Femur (tissue), 1 donor: Measurements from ENCODE around the gene FLACC1.

Experiments used
- DNase-seq: peaks from one replicate; pipeline ENCODE4 v3.0.0-alpha.2; 2017

Gene FLACC1

DNA sequence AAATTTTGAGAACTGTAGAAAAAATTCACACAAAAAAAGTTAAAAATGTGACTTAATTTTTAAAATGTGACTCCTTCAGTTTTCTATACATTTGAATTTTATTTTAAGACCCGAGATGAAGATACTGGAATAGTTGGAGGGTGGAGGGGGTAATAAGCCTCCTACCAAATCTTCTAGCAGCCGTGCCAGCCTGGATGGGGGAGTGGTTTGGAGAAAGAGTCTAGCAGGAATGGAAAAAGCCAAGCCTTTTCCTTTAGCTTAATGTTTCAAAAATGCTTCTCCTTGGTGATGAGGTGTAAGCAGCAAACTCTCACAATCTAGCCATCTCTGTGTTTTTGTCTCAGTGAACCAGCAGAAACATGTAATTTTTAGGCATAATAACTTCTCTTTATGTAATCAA lies 82.1 kb downstream of the FLACC1 start:
- peak; percentile 67 for DNase-seq

DNA sequence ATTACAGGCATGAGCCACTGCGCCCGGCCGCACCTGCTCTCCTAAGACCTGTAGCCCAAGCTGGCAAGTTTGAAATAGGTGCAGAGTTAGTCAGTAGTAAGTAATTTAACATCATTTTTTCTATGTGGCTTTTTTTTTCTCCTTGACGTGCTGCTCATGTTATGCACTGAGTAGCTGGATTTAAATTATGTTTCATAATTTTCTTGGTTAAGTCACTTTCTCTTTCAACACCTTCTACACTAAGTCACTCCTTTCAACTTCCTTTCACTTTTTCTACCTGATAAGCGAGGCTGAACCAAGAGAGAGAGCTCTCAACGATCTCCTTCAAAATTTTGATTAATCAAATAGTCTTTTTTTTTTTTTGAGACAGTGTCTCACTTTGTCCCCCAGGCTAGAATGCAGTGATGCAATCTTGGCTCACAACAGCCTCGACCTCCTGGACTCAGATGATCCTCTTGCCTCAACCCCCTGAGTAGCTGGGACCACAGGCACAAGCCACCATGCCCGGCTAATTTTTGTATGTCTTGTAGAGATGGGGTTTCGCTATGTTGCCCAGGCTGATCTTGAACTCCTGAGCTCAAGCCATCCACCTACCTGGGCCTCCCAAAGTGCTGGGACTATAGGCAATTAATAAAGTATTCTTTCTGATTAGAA lies 83.7 kb downstream of the FLACC1 start:
- DNase-seq: no peak

DNA sequence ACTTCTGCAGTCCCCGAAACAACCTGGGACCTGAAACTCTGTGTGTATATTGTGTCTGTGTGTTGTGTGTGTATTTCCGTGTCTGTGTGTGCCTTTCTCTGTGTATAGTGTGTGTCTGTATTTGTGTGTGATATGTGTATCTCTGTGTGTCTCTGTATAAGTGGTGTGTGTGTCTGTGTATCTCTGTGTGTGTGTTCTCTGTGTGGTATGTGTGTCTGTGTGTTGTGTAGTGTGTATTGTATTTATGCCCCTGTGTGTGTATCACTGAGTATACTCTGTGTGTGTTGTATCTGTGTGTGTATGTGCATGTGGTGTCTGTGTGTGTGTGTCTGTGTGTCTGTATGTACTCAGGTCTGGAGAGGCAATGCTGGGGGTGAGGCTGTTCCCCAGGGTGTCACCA lies 85.2 kb downstream of the FLACC1 start:
- no peak for DNase-seq

DNA sequence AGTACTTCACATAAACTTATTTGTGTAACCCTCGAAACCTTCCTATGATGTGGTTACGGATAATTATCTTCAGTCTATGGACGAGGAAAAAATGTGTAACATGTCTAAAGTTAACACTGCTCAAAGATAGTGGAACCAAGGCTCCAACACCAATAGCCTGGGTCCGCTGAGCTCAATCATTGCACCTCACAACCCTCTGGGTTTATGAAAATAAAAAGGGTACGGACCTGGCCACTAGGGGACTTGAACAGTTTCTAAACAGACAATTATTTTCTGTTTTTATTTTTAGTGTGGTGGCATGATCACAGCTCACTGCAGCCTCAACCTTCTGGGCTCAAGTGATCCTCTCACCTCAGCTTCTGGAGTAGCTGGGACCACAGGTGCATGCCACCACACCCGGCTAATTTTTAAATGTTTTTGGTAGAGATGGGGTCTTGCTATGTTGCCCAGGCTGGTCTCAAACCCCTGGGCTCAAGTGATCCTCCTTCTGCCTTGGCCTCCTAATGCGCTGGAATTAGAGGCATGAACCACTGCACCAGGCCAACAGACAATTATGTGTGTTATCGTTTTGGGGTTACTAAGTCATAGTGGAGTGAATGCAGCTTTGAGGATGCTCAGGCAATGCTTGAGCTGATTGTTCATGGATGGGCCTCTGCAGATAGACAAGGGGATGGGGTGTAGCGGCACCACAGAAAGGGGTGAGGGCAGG lies 86.7 kb downstream of the FLACC1 start:
- no peak for DNase-seq

DNA sequence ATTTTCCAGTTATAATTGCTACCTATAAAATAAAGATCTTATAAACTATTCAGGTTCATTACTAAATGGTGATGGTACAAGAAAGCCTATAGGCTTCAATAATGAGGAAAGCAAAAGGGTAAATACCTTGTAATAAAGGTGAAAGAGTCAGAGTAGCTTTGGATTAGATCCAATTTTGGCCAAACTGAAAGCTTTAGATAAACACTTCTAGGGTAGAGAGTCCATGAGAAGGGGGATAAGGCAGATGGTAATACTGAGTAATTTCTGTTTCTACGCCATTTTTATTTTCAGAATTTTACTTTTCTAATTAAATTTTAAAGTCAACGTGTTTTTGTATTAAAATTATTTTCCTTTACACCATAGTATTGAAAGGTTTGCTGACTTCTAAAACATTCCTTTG lies 87.4 kb downstream of the FLACC1 start:
- DNase-seq: no peak

DNA sequence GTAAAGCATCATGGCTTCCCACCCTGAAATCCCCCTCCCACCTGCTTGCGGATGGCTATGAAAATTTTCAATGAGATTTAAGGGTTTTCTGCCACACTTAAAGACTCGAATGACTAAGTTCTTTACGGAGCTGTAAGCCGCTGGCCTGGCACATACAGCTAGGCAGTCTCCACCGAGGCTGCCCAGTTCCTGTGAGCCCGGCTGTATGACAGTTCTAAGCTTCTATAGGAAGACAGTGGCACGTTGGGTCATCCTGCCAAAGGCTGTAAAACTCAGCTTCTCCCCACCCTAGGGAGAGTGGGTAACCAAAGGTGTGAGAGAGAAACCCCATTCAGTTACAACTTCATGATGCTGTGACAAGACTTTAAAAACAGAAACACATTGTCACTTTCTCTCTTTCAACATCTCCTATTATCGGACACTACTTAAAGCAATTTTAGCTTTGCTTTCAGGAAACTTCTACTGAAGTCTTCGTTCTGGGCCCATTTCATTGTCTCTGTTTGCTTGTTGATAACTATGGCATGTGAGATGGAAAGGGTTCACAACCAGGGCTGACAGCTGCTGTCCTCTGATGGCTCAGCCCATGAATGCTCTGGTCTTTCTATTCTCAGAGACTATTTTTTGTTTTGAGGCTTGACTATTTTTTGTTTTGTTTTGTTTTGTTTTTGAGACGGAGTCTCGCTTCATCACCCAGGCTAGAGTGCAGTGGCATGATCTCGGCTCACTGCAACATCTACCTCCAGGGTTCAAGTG lies 89.7 kb downstream of the FLACC1 start:
- no peak for DNase-seq

DNA sequence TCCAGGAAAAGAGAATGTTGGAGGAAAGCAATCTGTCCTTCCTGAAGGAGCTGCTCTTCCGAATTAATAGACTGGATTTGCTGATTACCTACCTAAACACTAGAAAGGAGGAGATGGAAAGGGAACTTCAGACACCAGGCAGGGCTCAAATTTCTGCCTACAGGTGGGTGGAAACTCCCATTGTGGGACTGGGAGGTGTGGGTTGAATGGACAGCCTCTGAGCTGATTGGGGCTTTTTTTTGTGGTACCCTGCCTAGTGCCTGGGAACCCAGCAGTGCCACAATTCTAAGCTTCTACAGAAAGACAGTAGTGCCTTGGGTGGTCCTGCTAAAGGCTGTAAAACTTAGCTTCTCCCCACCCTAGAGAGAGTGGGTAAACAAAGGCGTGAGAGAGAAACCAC lies 90.5 kb downstream of the FLACC1 start:
- DNase-seq: no peak

DNA sequence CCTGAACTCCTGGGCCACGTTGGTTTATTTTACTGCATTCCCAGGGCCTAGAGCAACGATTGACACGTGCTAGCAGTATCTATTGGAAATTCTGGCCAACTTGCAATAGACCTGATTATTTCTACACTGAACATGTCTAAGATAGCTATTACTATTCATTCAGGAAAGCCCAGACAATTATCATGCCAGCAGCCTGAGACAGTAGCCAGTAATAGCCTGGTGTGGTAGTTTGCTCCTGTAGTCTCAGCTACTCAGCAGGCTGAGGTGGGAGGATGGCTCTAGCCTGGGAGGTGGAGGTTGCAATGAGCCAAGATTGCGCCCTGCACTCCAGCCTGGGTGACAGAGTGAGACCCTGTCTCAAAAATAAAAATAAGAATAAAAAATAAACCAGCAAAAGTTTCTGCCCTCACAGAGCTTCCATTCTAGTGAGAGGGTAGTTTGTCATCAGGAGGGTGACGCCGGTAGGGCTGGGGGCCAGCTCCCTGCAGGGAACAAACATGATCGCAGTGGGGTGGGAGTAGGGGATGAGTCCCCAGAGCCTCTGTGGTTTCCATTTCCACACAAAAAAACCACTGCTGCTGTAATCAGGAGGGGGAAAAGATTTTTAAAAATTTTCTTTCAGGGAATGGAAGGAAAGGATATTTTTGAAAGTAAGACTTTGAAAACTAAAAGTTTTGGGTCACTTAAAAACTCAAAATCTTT lies 92.5 kb downstream of the FLACC1 start:
- DNase-seq: no peak

DNA sequence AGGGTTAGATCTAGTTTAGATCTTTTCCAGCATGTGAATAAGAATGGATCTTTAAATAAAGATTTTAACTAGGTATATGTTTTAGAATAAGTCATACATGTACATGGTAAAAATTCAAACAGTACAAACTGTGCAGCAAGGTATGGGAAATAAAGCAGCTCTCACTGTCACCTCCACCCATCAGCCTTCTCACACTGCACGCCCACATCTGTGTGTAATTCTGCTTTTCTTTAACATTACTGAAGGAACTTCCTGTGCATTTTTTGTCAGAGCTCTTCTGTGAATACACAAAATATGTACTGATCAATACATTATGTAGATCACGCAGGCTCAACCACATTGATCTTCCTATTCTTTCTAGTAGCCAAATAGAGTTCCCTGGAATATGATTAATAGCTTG lies 93.4 kb downstream of the FLACC1 start:
- no peak for DNase-seq

DNA sequence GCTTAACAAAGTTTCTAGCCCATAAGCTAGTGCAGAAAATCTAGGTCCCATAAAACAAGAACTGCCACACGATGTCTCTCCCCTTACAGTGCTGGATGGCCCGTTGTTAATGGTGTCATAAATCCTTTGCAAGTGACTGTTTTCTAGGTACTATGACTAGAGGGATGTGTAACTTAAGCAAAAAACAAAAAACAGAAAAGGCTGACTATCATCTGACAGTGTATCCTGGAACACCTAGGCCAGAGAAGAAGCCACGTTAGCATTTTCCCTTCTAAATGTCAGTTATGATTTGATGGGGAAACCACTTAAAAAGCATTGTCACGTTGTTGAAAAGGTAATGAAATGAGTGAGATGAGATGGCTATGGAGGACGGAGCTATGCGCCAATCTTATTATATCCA lies 94.4 kb downstream of the FLACC1 start:
- no peak for DNase-seq

DNA sequence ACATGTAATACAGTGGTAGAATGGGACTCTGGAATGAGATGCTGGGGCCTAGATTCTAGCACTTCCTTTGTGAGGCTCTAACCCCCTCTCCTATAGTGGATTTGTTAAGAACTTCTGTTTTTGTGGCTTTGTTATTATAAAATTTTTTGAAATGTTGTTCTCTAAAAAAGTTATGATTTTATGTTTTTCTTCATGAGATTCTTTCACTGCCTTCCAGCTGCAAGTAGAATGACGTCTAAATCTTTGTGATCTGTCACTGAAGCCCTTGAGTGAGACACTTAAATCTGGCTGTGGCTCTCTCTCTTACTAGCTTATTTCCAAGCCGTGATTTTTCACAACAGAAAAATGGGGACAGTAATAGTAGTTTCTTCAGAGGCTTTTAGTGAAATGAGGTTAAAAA lies 95.2 kb downstream of the FLACC1 start:
- no peak for DNase-seq

DNA sequence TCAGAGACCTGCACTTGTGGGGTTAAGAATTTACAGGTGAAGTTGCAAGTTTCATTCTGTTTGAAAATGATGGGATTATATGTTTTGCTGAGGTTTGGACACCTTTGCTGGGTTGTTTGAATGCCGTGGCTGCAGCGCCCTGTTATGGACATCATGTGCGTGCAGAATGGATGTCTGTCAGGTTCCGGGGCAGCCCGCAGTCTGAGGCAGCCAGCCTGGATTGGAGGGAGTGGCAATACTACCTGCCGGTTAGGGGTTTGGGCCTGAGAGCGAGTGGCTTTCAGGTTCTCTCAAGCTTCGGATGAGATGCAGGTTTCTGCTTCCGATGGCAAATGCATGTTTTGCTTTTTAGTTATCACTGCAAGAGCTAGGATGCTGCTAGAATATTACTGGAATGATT lies 95.7 kb downstream of the FLACC1 start:
- DNase-seq: no peak

DNA sequence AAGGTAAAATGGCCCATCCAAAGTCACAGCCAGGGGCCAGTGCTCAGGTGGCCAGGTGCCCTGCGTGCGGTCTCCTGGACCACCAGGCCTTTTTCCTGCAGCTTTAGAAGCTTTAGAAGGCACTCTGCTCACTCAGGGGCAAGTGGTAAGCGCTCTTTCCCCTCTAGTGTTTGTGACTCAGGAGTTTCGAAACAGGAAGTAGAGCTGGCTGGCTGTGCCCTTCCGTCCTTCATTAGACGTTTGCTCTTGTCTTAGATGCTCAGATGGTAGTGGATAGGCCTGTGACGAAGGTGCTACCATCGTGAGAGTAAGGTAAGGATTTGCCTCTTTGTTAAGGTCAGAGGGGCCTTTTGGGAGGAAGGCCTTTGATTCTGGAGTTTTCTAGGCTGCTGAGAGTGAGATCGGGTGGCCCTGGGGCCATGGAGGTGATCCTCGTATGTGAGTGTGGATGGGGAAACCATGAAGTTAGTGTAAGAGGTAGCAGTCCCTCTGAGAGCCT lies 96.8 kb downstream of the FLACC1 start, which contains the start of gene CASP8:
TSS of gene CASP8 (plus strand) at position 235 of the 499 bp plus-strand sequence. CDS start 5,951 bp downstream, outside the sequence.
- no peak for DNase-seq

DNA sequence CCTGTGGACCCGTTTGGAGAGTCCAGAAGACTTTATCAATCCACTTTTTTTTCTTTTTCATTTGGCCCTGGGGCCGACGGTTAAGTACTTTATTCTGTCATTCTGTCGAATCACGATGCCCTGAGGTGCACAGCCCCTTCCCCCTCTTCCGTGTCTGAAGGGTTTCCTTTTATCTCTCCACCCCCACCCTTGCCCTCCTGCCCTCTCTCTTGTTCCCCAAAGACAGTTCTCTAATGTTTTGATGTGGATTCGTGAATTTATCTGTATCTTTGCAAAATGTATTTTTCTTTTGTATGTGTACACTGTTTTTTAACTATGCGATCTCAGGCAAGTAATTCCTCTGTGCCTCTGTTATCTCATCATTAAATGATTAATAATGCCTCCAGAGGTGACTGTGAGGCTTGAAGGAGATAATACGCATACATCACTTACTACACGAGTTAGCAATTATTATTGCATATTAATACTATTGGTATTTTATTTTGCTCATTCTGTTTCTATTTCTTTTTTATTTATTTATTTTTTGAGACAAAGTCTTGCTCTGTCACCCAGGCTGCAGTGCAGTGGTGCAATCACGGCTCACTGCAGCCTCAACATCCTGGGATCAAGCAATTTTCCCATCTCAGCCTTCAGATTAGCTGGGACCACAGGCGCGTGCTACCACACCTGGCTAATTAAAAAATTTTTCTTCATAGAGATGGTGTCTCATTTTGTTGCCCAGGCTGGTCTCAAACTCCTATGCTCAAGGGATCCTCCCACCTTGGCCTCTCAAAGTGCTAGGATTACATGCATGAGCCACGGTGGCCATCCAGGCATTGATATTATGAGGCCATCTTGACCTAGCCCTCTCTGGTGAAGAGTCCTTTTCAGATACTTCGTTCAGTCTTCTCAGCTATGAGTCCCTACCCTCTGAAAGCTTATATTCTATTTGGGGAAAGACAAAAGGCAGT lies 98.2 kb downstream of the FLACC1 start:
- no peak for DNase-seq

DNA sequence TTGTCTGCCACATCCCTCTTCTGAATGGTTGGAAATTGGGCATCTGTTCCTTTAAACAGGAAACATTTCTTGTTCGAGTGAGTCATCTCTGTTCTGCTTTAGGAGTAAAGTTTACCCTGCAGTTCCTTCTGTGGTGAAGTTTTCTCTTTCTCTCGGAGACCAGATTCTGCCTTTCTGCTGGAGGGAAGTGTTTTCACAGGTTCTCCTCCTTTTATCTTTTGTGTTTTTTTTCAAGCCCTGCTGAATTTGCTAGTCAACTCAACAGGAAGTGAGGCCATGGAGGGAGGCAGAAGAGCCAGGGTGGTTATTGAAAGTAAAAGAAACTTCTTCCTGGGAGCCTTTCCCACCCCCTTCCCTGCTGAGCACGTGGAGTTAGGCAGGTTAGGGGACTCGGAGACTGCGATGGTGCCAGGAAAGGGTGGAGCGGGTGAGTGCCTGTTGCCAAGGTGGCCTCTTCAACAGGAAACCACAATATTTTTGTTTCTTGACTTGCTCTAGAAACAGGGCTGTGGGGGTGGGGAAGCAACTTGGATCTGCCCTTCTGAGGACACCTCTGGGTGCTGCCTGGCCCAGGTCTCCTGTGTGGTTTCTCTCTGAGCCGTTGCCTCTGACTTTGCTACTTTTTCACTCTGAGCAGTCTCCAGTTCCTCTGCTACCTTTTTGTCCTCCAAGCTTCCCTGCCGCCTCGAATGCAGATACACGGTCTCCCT lies 99.0 kb downstream of the FLACC1 start:
- DNase-seq: peak; percentile 88

DNA sequence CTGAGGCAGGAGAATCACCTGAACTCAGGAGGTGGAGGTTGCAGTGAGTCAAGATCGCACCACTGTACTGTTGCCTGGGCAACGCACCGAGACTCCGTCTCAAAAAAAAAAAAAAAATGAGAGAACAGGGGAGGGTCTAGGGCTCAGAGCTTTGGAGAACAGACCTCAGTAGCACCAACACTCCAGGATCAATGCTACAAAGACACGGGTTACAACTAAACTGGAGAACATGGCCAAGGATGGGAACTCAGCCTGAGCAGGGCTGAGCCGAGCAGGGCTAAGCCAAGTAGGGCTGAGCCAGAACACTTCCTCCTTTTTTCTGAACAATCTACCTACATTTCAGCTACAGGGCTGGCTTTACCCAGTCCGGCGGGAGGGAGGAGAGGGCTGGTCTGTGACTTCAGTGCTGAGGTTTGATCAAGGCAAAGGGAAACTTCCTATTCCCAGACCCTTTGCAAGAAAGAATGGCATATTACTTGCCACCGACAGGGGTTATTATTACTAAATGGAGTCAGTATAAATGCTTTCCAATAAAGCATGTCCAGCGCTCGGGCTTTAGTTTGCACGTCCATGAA lies 99.7 kb downstream of the FLACC1 start:
- DNase-seq: peak; percentile 60

DNA sequence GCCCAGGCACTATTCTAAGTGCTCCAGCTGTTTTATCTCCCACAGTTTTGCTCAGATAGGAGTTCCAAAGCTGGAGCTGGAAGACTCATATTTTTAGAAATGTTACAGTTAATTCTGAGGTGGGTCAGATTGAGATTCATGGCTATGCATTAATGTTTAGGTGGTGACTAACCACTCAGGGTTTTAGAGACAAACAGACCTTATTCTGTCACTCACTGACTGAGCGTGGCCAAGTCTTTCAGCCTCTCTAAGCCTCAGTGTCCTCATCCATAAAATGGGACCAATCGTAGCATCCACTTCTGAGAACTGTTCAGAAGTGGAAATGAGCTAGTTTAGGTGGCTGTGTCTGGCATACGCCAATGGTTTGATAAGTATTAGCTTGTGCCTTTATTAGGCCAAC lies 101.1 kb downstream of the FLACC1 start:
- DNase-seq: no peak

DNA sequence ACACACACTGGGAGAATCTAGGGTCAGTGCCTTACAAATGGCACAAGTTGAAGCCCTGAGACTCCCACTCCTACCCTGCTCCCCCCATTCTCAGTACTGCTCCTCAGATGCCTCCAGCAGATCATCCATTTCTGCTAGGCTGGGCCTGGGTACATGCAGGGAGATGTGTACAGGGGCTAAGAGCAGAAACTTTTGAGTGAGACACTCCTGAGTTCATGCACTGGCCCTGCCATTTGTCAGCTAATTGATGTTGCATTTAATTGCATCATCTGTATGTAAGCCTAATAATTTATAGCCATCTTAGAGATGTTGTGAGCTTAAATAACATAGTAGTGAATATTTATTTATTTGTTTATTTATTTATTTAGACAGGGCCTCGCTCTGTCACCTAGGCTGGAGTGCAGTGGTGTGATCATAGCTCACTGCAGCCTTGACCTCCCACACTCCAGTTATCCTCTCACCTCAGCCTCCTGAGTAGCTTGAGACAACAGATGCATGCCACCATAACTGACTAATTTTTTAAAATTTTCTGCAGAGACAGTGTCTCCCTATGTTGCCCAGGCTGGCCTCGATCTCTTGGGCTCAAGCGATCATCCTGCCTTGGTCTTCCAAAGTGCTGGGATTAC lies 101.6 kb downstream of the FLACC1 start:
- no peak for DNase-seq

DNA sequence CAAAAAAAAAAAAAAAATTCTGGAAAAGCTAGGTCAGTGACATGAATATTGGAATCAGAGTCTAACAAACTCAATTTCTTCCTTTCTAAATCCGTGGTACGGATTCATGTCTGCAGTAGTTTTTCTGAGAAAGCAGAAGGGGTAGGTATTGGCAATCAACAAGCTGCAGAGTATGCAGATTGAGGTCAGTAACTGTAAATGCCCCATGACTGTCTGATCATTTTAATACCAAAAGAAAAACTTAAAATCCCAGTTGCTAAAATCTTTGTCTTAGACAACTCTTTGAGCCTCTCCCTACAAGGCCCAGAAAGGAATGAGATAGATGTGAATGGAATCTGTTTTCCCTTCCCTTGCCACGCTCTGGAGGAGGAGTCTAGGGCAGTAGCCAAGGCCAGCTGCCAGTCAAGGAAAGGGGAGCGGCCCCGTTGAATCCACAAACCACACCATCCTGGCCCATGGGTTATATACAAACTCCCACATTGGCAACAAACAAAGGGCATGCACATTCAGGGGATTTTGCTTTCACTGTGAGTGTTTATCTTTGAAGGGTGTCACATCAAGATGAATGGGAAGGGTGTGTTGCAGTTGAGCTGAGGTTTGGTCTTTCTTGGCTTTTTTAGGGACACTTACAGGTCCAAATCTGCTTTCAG lies 102.9 kb downstream of the FLACC1 start:
- peak; percentile 61 for DNase-seq

DNA sequence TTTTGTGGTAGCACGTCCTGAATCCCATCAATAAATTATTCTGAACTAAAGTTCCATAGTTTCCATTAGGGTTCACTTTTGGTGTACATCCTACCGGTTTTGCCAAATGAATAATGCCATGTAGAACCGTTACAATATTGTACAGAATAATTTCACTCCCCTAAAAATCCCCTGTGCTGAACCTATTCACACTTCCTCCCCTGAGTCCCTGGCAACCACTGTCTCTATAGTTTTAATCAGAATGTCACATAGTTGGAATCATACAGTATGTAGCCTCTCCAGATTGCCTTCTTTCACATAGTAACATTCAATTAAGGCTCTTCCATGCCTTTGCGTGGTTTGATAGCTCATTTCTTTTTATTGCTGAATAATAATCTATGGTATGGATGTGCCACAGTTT lies 106.4 kb downstream of the FLACC1 start:
- DNase-seq: no peak
